GM13977 (cell line): Measurements from ENCODE around the gene EPB41L1.

Source experiments
- DNase-seq: peaks from one replicate; pipeline ENCODE4 v3.0.0; 2012; ENCODE audit warnings: low spot score
- CTCF ChIP-seq: IDR thresholded peaks from 2 replicates; pipeline ENCODE4 v1.5.1; 2012; ENCODE audit warnings: mild to moderate bottlenecking, control low read depth; ENCODE audit not compliant: insufficient read depth; ENCODE audit errors: extremely low read depth, missing control alignments
- in situ Hi-C: fragments of 300-500 bp; cut with MboI; formaldehyde crosslinking; loops from one replicate; pipeline ENCODE4 v1.12.0; 2022; ENCODE audit warnings: low sequenced_read_pairs, low pct_unique_long_range_greater_than_20kb, mixed read lengths, inconsistent platforms; ENCODE audit not compliant: unreplicated experiment

EPB41L1 gene

GRCh38 chr20:36203861-36204260 lies 49.3 kb downstream of the EPB41L1 start:
- TF ChIP-seq CTCF = no peak
- no peak for DNase-seq
- in situ Hi-C loops = loop anchor here (25.0 kb wide), 1 partner anchor 233 kb away; no protein-coding TSS in a partner anchor

GRCh38 chr20:36205026-36205425 lies 50.5 kb downstream of the EPB41L1 start:
- in situ Hi-C loops = loop anchor here (25.0 kb wide), 1 partner anchor 232 kb away; no protein-coding TSS in a partner anchor
- no peak for TF ChIP-seq CTCF
- DNase-seq = no peak

GRCh38 chr20:36206068-36206467 lies 51.5 kb downstream of the EPB41L1 start:
- TF ChIP-seq CTCF = no peak
- in situ Hi-C loops = loop anchor here (25.0 kb wide), 1 partner anchor 231 kb away; no protein-coding TSS in a partner anchor
- DNase-seq = no peak

GRCh38 chr20:36206641-36207040 lies 52.1 kb downstream of the EPB41L1 start:
- TF ChIP-seq CTCF = no peak
- DNase-seq = no peak
- in situ Hi-C loops = loop anchor here (25.0 kb wide), 1 partner anchor 231 kb away; no protein-coding TSS in a partner anchor

GRCh38 chr20:36207602-36208001 lies 53.1 kb downstream of the EPB41L1 start:
- in situ Hi-C loops = loop anchor here (25.0 kb wide), 1 partner anchor 230 kb away; no protein-coding TSS in a partner anchor

GRCh38 chr20:36208257-36208656 lies 53.7 kb downstream of the EPB41L1 start:
- DNase-seq = no peak
- TF ChIP-seq CTCF = no peak
- in situ Hi-C loops = loop anchor here (25.0 kb wide), 1 partner anchor 229 kb away; no protein-coding TSS in a partner anchor

More at GRCh38 chr20:36207602-36208001, 53.1 kb downstream of the EPB41L1 start:
- no peak for DNase-seq
- TF ChIP-seq CTCF = no peak
